C4-2B (cell line): Measurements from ENCODE around the gene SLC35F6.

Experiments used
- H3K27ac ChIP-seq: fragments of 450-650 bp; 2 replicates; pipeline ENCODE4 v1.5.1; 2017
- ZFX ChIP-seq: fragments of 450-650 bp; IDR thresholded peaks from 2 replicates; pipeline ENCODE4 v1.6.1; 2017
- TF ChIP-seq, protein P1 (sequence below): fragments of 450-650 bp; conservative IDR thresholded peaks from 2 replicates; pipeline ENCODE4 v1.5.1; 2017; ENCODE audit warnings: mild to moderate bottlenecking

The SLC35F6 gene

DNA sequence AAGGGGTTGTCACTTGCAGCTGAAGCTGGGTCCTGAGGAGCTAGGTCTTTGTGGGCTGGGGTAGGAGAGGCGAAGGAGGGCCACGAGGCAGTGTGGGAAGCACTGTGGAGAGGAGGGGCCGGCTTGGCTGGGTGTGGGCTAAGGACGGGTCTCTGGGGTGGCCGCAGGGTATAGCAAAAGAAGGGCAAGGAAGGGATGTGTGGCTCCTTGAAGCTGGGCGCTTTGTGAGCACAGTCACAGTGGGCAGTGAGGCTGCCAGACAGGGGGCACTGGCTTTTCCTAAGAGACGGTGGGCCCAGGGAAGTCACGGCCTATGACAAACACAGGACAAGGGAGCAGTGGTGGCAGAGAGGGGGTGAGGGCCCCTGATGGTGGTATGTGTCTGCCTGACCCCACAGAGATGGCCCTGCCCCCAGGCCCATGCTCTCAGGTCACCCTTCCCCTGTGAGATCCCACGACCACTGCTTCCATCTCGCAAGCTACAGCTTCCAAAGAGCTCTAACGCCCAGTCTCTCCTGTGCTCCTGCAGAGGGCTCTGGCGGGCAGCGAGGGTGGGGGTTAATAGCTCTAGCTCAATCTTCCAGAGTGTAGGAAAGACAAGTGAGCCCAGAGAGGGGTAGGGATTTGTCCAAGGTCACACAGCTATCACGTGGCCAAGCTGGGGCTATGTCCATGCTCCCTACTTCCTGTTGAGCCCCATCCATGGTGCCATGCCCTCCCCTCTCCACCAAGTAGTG is 39.1 kb upstream of the SLC35F6 start:
- TF ChIP-seq, protein P1, sequence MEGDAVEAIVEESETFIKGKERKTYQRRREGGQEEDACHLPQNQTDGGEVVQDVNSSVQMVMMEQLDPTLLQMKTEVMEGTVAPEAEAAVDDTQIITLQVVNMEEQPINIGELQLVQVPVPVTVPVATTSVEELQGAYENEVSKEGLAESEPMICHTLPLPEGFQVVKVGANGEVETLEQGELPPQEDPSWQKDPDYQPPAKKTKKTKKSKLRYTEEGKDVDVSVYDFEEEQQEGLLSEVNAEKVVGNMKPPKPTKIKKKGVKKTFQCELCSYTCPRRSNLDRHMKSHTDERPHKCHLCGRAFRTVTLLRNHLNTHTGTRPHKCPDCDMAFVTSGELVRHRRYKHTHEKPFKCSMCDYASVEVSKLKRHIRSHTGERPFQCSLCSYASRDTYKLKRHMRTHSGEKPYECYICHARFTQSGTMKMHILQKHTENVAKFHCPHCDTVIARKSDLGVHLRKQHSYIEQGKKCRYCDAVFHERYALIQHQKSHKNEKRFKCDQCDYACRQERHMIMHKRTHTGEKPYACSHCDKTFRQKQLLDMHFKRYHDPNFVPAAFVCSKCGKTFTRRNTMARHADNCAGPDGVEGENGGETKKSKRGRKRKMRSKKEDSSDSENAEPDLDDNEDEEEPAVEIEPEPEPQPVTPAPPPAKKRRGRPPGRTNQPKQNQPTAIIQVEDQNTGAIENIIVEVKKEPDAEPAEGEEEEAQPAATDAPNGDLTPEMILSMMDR, result no peak
- no peak for TF ChIP-seq ZFX
- no peak overlapping the region for H3K27ac ChIP-seq

DNA sequence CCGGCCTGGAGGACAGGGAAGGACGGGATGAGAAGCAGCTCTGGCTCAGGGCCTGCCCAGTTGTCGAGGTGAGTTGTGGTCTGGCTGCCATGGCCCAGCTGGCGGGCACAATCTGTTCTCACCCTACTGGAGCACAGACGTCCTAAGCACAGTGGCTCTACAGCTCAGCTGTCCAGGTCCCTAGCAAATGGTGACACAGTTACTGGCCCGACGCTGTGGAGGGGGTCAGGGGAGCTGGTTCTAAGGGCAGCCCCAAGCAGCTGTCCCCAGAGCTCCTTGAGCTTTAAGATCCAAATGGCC is 38.6 kb upstream of the SLC35F6 start:
- no peak overlapping the region for H3K27ac ChIP-seq
- TF ChIP-seq ZFX, result no peak
- TF ChIP-seq, protein P1, result no peak

DNA sequence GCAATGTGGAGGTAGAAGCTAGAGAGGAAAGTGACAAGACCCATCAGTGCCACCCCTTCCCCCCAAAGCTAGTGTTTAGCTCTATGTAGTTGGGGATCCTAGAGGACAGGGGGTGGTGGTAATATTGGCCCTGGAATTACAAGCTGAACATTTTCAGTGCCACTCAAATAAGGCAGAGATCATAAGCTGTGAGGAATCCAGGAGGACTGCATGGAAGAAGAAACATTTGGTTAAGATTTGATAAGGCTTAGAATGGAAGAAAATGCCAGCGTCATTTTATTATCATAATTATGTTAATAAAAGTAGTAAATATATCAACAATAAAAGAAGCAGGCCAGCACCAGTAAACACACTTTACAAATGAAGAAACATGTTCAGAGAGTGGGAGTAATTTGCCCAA is 37.9 kb upstream of the SLC35F6 start:
- TF ChIP-seq, protein P1, result no peak
- no peak for TF ChIP-seq ZFX
- H3K27ac ChIP-seq, result no peak overlapping the region

DNA sequence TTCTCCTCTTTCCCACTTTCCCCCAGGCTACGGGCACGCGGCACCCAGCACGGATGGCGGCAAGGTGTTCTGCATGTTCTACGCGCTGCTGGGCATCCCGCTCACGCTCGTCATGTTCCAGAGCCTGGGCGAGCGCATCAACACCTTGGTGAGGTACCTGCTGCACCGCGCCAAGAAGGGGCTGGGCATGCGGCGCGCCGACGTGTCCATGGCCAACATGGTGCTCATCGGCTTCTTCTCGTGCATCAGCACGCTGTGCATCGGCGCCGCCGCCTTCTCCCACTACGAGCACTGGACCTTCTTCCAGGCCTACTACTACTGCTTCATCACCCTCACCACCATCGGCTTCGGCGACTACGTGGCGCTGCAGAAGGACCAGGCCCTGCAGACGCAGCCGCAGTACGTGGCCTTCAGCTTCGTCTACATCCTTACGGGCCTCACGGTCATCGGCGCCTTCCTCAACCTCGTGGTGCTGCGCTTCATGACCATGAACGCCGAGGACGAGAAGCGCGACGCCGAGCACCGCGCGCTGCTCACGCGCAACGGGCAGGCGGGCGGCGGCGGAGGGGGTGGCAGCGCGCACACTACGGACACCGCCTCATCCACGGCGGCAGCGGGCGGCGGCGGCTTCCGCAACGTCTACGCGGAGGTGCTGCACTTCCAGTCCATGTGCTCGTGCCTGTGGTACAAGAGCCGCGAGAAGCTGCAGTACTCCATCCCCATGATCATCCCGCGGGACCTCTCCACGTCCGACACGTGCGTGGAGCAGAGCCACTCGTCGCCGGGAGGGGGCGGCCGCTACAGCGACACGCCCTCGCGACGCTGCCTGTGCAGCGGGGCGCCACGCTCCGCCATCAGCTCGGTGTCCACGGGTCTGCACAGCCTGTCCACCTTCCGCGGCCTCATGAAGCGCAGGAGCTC is 36.2 kb upstream of the SLC35F6 start:
- H3K27ac ChIP-seq, result no peak overlapping the region
- TF ChIP-seq, protein P1, result no peak
- TF ChIP-seq ZFX, result no peak

DNA sequence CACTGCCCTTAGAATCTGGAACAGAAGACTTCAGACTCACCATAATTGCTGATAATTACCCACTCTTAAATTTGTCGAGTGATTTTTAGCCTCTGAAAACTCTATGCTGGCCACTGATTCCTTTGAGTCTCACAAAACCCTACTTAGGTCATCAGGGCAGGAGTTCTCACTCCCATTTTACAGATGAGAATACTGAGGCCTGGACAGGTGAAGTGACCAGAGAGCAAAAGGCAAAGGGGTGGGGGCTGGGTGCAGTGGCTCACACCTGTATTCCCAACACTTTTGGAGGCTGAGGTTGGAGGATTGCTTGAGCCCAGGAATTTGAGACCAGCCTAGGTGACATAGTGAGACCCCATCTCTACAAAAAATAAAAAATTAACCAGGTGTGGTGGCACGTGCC is 34.8 kb upstream of the SLC35F6 start:
- TF ChIP-seq ZFX, result no peak
- TF ChIP-seq, protein P1, result no peak
- no peak overlapping the region for H3K27ac ChIP-seq

DNA sequence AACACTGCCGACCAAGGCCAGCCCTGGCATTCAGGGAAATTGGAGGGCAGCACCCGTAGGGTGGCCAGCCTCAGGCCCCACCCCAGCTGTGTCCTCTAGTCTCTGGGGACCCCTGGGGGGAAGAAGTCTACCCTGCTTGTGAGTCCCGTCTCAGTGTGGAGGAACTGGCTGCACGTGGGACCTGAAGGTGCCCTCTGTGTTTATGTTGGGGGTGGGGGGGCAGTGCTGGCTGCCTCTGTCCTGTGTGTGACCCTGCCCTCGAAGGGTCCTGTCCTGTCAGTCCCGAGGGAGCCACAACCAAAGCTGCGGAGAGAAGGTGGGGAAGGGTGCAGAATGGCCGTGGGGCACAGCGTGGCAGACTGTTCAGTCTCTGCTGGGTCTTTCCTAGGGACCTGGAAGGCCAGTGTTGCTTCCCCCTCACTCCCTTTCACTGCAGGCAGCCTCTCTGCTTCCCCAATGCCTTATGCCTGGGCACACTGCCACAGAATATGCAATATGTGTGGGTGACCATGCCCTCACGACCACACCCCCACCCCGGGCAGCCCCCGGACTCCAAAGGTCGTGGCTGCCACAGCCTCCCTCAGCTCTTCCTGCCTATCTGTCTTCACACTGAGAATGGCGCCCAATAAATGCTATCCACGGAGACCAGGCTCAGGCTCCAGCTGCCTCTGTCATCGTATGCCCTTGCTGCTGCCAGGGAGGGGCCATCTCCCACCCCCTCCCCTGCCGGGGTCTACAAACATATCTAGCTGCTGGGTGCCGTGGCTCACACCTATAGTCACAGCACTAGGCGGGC is 33.3 kb upstream of the SLC35F6 start:
- no peak overlapping the region for H3K27ac ChIP-seq

More for the DNA sequence above, 33.3 kb upstream of the SLC35F6 start:
- no peak for TF ChIP-seq ZFX
- TF ChIP-seq, protein P1, result no peak
